HG03175 (cell line): ENCODE data around the gene OS9.
"Not testable (repeated sequence)": the region's sequence is repeated elsewhere in the genome, so short reads cannot be mapped to it uniquely, and the experiment has no call there.

ENCODE experiments used
- ATAC-seq: cut with Tn5 transposase; IDR thresholded peaks from one replicate; pipeline ENCODE4 v1.9.1; 2021; ENCODE audit warnings: mild to moderate bottlenecking, moderate library complexity; ENCODE audit not compliant: unreplicated experiment

OS9 gene, protein sequence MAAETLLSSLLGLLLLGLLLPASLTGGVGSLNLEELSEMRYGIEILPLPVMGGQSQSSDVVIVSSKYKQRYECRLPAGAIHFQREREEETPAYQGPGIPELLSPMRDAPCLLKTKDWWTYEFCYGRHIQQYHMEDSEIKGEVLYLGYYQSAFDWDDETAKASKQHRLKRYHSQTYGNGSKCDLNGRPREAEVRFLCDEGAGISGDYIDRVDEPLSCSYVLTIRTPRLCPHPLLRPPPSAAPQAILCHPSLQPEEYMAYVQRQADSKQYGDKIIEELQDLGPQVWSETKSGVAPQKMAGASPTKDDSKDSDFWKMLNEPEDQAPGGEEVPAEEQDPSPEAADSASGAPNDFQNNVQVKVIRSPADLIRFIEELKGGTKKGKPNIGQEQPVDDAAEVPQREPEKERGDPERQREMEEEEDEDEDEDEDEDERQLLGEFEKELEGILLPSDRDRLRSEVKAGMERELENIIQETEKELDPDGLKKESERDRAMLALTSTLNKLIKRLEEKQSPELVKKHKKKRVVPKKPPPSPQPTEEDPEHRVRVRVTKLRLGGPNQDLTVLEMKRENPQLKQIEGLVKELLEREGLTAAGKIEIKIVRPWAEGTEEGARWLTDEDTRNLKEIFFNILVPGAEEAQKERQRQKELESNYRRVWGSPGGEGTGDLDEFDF

DNA sequence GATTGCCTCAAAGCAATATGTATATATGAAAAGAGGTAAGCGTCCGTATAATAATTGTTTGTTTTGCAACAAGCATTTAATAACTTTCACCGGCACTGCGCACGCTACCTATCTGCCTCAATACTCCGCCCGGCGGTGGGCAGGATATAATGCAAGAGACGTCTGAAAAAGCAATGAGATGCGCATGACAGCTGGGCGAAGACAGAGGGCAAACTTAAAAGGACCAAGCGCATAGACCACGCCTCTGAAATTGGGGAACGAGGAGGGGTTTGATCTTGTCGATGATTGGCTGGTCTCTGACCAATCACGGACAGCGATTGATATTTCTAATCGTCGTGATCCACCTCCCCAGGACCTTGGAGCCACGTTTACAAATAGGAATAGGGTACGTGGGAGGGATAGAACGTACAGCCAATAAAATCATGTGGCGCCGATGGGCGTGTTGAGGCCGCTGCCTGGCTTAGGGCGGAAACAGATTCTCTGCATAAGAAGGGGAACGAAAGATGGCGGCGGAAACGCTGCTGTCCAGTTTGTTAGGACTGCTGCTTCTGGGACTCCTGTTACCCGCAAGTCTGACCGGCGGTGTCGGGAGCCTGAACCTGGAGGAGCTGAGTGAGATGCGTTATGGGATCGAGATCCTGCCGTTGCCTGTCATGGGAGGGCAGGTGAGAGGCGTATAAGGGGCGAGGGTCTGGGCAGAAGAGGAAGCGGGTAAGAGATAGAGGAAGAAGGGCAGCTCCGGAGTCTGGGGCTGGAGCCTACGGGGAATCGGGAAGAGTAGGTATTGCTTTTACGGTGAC is at the start of gene OS9:
OS9 (plus strand) TSS at position 474 of the 800 bp plus-strand sequence; CDS start at position 504, 30 bp downstream.
- ATAC-seq, result peak; percentile 97

DNA sequence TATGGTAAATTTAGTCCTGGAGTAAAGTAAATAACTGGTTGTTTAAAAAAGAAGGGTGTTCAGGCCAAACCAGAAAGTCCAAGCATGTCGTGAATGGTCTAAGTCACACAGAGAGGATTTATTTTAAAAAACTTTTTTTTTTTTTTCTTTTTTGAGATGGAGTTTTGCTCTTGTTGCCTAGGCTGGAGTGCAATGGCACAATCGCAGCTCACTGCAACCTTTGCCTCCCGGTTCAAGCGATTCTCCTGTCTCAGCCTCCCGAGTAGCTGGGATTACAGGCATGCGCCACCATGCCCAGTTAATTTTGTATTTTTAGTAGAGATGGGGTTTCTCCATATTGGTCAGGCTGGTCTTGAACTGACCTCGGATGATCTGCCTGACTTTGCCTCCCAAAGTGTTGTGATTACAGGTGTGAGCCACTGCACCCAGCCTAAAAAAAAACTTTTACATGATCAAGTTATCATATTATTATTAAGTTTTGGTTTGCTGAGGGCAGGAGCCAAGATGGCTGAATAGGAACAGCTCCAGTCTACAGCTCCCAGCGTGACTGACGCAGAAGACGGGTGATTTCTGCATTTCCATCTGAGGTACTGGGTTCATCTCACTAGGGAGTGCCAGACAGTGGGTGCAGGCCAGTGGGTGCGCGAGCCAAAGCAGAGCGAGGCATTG is 47.8 kb upstream of the OS9 start:
- ATAC-seq, result not testable (repeated sequence)

- not testable (repeated sequence) for ATAC-seq
Measured at GRCh38 chr12:57646659-57647049, 47.3 kb upstream of the OS9 start.

DNA sequence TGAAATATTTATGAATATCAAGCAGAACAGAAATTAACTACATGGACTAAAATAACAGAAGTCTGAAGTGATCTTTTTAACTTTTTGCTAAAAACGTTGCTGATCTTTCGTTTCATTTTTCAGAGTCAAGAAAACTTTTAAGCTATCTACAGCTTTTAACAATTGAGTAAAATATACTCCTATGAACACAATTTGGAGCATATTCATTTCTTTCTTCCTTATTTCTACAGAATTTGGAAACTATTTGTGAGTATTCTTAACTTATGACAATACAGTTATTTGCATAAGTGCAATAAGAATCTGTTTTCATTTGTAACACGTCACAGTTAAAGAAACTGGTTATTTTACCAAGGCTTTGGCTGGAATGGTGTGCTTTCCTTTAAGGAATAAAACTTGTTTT is 39.9 kb upstream of the OS9 start:
- no peak for ATAC-seq

DNA sequence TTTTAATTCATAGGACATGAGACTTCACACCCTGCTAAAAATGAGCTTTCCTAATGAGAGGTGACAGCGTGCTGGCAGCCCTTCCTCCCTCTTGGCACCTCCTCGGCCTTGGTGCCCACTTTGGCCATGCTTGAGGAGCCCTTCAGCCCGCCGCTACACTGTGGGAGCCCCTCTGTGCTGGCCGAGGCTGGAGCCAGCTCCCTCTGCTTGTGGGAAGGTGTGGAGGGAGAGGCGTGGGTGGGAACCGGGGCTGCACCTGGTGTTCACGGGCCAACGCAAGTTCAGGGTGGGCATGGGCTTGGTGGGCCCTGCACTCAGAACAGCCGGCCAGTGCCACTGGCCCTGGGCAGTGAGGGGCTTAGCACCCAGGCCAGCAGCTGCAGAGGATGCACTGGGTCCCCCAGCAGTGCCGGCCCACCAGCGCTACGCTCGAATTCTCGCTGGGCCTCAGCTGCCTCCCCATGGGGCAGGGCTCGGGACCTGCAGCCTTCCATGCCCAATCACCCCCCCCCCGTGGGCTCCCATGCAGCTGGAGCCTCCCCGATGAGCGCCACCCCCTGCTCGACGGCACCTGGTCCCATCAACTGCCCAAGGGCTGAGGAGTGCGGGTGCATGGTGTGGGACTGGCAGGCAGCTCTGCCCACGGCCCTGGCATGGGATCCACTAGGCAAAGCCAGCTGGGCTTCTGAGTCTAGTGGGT is 38.2 kb upstream of the OS9 start:
- no peak for ATAC-seq

- not testable (repeated sequence) for ATAC-seq
Measured at GRCh38 chr12:57656408-57656807, 37.5 kb upstream of the OS9 start.

- ATAC-seq, result no peak
Measured at GRCh38 chr12:57657744-57658143, 36.2 kb upstream of the OS9 start.

GRCh38 chr12:57658890-57659289 is 35.0 kb upstream of the OS9 start:
- no peak for ATAC-seq

DNA sequence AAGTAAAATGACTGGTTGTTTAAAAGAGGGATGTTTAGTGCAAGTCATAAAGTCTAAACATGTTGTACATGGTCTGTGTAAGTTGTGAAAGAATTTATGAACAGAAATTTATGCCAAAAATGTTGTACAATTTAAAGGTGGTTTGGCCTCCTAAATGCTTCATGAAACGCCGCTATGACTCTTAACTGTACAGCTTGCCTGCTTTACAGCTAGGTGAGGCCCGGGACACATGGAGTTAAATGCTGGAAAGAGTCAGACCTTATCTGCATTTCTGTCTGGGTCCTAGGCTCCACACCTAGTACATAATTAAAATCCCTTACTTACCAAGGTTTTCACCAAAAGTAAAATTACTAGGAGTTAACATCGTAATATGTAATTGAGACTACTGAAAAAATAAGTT is 32.6 kb upstream of the OS9 start:
- ATAC-seq, result no peak

GRCh38 chr12:57665066-57665820 is 28.7 kb upstream of the OS9 start:
- not testable (repeated sequence) for ATAC-seq

GRCh38 chr12:57666897-57667296 is 27.0 kb upstream of the OS9 start:
- ATAC-seq, result no peak

DNA sequence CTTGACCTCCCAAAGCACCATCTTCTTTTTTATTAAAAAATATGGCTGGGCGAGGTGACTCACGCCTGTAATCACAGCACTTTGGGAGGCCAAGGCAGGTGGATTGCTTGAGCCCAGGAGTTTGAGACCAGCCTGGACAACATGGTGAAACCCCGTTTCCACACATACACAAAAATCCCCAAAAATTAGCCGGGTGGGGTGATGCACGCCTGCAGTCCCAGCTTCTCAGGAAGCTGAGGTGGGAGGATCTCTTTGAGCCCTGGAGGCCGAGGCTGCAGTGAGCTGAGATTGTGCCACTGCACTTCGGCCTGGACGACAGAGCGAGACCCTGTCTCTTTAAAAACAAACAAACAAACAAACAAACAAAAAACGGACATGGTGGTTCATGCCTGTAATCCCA is 24.2 kb upstream of the OS9 start:
- ATAC-seq, result not testable (repeated sequence)

DNA sequence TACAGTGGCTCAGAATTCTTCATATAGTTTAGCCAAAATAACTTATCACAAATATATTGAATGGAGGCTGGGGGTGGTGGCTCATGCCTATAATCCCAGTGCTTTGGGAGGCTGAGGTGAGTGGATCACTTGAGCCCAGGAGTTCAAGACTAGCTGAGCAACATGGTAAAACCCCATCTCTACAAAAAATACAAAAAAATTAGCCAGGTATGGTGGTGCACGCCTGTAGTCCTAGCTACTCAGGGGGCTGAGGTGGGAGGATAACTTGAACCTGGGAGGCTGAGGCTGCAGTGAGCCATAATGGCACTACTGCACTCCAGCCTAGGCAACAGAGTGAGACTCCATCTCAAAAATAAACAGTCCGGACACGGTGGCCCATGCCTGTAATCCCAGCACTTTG is 22.1 kb upstream of the OS9 start:
- ATAC-seq, result not testable (repeated sequence)

- ATAC-seq, result no peak
Measured at GRCh38 chr12:57672801-57673200, 21.1 kb upstream of the OS9 start.

GRCh38 chr12:57674691-57675090 is 19.2 kb upstream of the OS9 start:
- ATAC-seq, result no peak

DNA sequence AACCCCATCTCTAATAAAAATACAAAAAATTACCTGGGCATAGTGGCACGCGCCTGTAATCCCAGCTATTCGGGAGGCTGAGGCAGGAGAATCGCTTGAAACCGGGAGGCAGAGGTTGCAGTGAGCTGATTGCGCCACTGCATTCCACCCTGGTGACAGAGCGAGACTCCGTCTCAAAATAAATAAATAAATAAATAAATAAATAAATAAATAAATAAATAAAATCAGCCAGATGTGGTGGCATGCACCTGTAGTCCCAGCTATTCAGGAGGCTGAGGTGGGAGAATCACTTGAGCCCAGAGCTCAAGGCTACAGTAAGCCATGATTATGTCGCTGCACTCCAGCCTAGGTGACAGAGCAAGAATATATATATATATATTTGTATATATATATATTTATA is 16.0 kb upstream of the OS9 start:
- ATAC-seq, result not testable (repeated sequence)

DNA sequence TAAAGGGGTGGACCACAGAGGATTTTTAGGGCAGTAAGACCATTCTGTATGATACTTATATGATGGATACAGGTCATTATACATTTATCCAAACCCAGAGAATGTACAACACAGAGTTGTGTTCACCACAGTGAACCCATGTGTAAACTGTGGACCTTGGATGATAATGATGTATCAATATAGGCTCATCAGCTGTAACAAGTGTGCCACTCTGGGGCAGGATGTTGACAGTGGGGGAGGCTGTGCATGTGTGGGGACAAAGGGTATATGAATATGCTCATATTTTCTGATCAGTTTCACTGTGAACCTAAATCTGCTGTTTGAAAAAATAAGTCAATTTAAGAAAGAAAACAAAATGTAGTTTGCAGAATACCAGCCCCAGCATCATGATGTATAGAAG is 14.2 kb upstream of the OS9 start:
- no peak for ATAC-seq

DNA sequence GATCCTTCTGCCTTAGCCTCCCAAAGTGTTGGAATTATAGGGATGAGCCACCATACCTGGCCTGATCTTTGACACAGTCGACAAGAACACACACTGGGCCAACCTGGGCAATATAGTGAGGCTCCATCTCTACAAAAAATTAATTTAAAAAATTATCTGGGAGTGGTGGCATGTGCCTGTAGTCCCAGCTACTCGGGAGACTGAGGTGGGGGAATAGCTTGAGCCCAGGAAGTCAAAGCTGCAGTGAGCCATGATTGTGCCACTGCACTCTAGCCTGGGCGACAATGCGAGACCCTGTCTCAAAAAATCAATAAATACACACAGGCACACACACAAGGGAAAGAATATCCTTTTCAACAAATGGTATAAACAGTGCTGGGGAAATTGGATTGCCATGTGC is 6.1 kb upstream of the OS9 start:
- no peak for ATAC-seq

DNA sequence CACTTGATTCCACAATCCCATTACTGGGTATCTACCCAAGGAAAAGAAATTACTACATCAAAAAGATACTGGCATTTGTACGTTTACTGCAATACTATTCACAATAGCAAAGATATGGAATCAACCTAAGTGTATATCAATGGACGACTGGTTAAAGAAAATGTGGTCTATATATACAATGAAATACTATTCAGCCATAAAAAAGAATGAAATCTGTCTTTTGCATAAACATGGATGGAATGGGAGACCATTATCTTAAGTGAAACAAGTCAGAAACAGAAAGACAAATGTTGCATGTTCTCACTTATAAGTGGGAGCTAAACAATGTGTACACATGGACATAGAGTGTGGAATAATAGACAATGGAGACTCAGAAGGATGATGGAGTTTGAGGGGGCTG is 5.0 kb upstream of the OS9 start:
- no peak for ATAC-seq

GRCh38 chr12:57692500-57692899 is 1.4 kb upstream of the OS9 start:
- ATAC-seq, result no peak
